Epidermal melanocyte (primary cell): Measurements from ENCODE around the gene ST7.
"Not testable (repeated sequence)": the region's sequence is repeated elsewhere in the genome, so short reads cannot be mapped to it uniquely, and the experiment has no call there.

Experiments
- DNase-seq: peaks from one replicate; pipeline ENCODE4 v3.0.0; 2011; ENCODE audit warnings: low spot score; ENCODE audit not compliant: insufficient read length

ST7 gene

DNA sequence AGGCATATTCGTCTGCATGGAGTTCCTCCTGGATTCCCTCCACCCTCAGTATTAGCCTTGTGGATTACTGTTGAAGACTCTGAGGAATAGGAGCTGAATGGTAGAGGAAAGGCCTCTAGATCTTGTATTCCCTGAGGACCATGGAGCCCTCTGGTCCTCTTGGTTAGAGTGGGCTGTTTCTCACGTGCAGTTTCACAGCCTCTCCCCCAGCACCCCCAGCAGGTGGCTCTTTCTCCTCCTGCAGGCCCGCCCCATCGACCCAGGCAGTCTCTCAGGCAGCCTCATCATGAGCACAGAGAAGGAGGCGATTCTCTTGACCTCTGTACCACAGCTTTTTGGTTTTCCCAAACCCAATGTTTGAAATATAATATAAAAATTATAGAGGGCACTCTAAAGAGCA, 267.5 kb downstream of the ST7 start:
- no peak for DNase-seq

- DNase-seq: no peak
Observed at GRCh38 chr7:117225536-117225935, 272.2 kb downstream of the ST7 start.

DNA sequence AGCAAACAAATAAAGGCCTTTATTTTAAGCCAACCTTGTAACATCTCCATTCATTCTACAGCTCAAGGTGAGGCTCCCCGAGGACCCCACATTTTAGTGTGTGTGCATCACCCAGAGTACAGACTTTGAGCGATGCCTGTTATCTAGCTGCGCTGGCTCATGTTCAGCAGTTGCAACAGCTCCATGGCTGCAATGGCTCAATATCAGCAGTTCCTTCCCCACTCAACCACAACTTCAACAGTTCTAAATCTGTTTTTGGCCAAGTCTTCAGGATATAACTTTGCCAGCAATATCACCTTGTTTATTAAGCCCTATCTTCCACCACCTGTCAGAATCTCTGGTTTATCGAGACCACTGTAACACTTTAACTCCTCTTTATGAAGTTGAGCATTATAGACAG, 273.8 kb downstream of the ST7 start:
- DNase-seq: no peak

GRCh38 chr7:117229350-117229749, 276.0 kb downstream of the ST7 start:
- DNase-seq: no peak

- DNase-seq: no peak
Observed at GRCh38 chr7:117230276-117231046, 277.2 kb downstream of the ST7 start.

DNA sequence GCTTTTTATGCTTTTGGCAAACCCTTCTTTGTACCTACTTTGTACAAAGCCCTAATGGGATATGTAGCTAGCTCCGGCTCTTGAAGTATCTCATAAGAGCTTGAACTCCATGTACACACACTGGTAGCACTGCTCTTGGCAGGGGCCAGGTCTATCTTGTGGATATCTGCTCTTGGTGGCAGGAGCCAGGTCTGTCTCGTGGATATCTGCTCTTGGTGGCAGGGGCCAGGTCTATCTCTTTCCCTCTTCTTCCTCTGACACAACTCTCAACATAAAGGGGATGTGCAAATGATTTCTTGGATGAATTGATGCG, 277.7 kb downstream of the ST7 start:
- DNase-seq: no peak

GRCh38 chr7:117237646-117238045, 284.3 kb downstream of the ST7 start:
- DNase-seq: no peak

GRCh38 chr7:117238472-117238871, 285.2 kb downstream of the ST7 start:
- no peak for DNase-seq

GRCh38 chr7:117238937-117239336, 285.6 kb downstream of the ST7 start:
- DNase-seq: no peak

DNA sequence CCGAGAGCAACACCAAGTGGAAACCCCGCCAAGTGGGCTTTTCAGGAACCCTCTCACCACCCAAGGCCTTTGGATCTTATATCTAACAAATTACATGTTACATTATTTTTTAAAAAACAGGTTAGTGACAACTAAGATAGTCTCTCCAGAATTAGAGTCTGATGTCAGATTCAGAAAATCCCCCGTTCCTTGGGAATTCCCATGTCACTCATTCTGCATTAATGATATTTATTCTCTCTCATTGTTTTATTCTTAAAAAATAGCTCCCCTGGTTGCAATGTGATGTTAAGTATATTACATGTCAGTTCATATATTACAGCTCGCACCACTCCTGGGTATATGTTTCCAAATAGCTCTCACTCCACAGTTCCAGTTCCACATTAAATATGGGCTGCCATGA, 287.8 kb downstream of the ST7 start:
- no peak for DNase-seq

- DNase-seq: no peak
Observed at GRCh38 chr7:117243390-117243789, 290.1 kb downstream of the ST7 start.

DNA sequence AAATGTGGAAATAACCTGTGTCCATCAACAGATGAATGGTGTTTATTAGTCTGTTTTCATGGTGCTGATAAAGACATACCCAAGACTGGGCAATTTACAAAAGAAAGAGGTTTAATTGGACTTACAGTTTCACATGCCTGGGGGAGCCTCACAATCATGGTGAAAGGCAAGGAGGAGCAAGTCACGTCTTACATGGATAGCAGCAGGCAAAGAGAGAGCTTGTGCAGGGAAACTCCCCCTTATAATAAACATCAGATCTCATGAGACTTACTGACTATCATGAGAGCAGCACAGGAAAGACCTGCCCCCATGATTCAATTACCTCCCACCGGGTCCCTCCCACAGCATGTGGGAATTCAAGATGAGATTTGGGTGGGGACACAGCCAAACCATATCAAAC, 292.4 kb downstream of the ST7 start:
- not testable (repeated sequence) for DNase-seq

GRCh38 chr7:117247809-117248208, 294.5 kb downstream of the ST7 start:
- DNase-seq: no peak

DNA sequence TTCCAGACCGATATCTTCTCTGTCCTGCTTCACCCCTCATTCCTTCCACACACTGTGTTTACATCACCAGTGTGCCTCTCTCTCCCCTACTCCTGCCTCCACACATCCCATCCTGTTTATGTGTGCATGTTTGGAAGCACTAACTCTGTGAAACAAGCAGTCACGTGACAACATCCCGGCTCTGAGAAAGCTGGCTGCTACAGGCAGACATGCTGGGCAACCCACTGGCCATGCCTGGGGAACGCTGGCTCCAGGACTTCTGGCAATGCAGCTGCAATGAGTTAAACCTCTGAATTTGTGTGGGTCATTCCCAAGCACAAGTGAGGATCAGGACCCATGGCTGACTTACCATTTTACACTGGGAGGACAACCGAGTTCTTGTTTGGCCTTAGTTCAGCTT, 295.5 kb downstream of the ST7 start:
- DNase-seq: no peak

- no peak for DNase-seq
Observed at GRCh38 chr7:117249696-117250095, 296.4 kb downstream of the ST7 start.

- DNase-seq: no peak
Observed at GRCh38 chr7:117250245-117250644, 296.9 kb downstream of the ST7 start.

DNA sequence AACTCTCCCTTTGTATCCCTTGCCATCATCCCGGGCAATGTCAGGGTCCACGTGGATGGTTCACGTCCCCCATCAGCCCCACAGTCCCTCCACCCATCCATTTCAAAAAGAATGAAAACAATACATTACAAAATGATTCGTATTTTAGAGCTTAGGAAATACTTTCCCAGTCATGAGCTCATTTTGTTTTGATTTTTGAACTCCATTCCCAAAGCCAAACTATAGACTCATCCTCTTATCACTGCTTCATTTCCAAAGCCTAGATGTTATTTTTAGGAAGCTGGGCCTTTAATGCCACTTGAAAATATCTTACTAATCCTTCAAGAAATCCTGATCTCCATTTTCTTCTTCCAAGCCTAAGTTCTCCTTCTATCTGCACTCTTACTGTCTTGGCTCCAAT, 297.5 kb downstream of the ST7 start:
- DNase-seq: no peak

GRCh38 chr7:117251687-117252086, 298.4 kb downstream of the ST7 start:
- DNase-seq: no peak

DNA sequence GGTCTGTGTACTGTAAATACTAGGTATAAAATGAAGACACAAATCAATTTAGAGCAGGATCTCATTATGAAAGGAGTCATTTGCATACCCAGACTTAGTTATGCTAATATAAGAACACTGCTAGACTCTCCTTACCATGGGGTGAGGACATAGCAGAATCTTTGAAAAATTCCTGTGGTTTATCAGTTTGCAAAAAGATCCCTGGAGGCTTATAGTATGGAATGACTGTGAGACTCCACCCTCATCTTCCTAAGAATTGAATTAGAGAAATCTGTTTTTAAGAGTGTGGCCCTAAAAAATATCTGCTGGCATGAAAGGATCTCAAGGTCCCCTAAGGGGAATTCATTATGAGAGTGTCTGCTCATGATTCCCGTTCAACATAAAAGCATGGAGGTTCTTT, 306.3 kb downstream of the ST7 start:
- no peak for DNase-seq

DNA sequence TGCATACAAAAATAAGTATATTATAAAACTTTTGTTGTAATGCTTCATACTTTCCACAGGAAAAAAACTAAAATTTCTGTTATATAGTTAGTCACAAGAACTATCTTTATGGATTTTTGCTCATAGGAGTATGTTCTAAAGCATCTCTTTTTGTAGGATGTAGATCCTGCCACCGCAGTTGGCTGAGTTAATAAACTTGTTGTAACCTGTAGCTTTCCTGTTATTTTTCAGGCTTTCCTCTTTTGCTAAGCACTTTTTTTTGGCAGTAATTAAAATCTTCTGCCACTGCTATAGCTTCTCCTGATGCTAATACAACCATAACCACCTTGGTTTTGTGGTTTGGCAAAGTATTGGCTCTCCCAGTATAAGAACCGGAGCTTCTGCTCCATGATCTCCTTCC, 309.2 kb downstream of the ST7 start:
- DNase-seq: no peak

DNA sequence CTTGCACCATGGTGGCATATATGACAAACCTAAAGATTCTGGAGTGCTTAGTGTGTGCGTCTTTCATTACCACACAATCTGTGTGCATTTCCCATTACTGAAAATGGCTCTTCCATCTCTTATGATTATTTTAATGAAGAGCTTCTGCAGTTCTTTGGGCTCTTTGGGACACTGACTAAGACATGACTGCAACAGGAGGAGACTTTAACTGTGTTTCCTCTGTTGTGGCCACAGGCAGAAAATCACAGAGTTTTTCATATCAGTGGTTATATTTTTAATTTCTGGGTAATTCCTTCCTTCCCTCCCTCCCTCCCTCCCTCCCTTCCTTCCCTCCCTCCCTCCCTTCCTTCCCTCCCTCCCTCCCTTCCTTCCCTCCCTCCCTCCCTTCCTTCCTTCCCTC, 311.4 kb downstream of the ST7 start:
- no peak for DNase-seq

DNA sequence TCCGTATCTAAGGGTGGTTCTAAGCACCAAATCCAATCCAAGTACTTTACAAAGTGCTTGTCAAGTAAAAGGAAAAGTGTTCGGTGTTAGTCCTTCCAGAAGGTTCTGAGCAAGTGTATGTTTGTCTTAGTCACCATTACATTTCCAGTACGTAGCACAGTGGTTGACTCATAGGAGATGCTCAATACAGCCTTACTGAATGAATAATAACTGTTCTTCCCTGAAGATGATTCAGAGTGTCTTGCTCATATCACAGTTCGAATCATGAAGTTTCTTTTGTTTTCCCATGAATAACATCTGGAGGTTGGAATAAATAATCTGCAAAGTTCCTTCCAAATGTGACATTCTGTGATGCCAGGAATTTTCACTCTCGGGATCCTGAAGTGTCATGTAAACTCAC, 316.1 kb downstream of the ST7 start:
- no peak for DNase-seq

- DNase-seq: no peak
Observed at GRCh38 chr7:117269886-117270285, 316.6 kb downstream of the ST7 start.

DNA sequence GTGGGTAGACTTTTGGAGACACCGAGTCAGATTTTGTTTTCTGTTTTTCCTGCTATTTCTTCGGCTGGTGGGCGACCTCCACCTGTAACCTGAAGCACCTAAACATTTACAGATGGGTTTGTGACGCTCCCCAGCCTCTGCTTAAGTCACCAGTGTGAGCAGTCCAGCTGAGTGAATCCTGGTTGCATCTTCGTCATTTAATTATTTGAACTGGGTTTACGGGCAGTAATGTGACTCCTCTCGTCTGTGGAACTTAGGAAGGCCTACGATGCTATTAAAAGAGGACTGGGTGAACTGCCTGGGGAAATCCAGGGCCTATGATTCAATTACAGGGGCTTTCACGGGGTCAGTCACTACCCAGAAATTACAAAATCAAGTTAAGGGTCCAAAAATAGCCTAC, 317.1 kb downstream of the ST7 start:
- DNase-seq: no peak
